Transverse colon (tissue), 4 donors: ENCODE data around the gene P2RY12. TPM values are rescaled to one million over a fixed set of nuclear protein-coding genes. Genes with fewer than 3 reads are reported as not detected.

Experiments
- DNase-seq: peaks from one replicate; pipeline ENCODE4 v3.0.0-alpha.2; 2019
- H3K27ac ChIP-seq, 4 donors: fragments of 200-600 bp; sonication (generic); 2 replicates each; pipeline ENCODE4 v1.5.1; 2016 to 2018; ENCODE audit warnings: inconsistent platforms in 4 of 4
- H3K27me3 ChIP-seq: fragments of 200-600 bp; sonication (generic); 2 replicates; pipeline ENCODE4 v1.5.1; 2017; ENCODE audit warnings: inconsistent platforms
- H3K36me3 ChIP-seq, 4 donors: fragments of 200-600 bp; sonication (generic); 2 replicates each; pipeline ENCODE4 v1.5.1; 2017 to 2019; ENCODE audit warnings: inconsistent platforms in 4 of 4
- H3K4me1 ChIP-seq, 4 donors: fragments of 200-600 bp; sonication (generic); 2 replicates each; pipeline ENCODE4 v1.5.1; 2017 to 2020; ENCODE audit warnings: inconsistent platforms in 4 of 4
- H3K4me3 ChIP-seq, 4 donors: fragments of 200-600 bp; sonication (generic); 1 replicate in 1 of 4; 2 replicates in 3 of 4; pipeline versions ENCODE4 v1.5.1 to v1.6.1; 2017 to 2019; ENCODE audit warnings: inconsistent platforms in 4 of 4
- H3K9me3 ChIP-seq, 2 donors: fragments of 200-600 bp; sonication (generic); 2 replicates each; pipeline ENCODE4 v1.5.1; 2017 to 2019; ENCODE audit warnings: inconsistent platforms in 2 of 2
- CTCF ChIP-seq, 5 experiments: fragments of 200-600 bp in 3 of 5; fragments of 450-650 bp in 2 of 5; sonication (generic) in 3 of 5; IDR thresholded peaks; 1 replicate in 2 of 5; 2 replicates in 3 of 5; pipeline ENCODE4 v1.5.1; 2016 to 2017; ENCODE audit warnings: antibody characterized with exemption in 5 of 5, inconsistent platforms in 3 of 5, mild to moderate bottlenecking in 2 of 5, moderate library complexity in 1 of 5
- EP300 ChIP-seq: sonication (generic); formaldehyde crosslinking; IDR thresholded peaks from one replicate; pipeline ENCODE4 v1.6.1; 2017; ENCODE audit warnings: antibody characterized with exemption, low read depth
- POLR2A ChIP-seq: fragments of 450-650 bp; IDR thresholded peaks from one replicate; pipeline ENCODE4 v1.6.1; 2016; ENCODE audit warnings: antibody characterized with exemption, mild to moderate bottlenecking, moderate library complexity
- POLR2AphosphoS5 ChIP-seq, 3 donors: sonication (generic); formaldehyde crosslinking; IDR thresholded peaks; one replicate each; pipeline ENCODE4 v1.6.1; 2016; ENCODE audit warnings: antibody characterized with exemption in 3 of 3
- WGBS, 2 donors: methylation state at CpG; one replicate each; pipeline ENCODE4 v1.1.5; 2018; ENCODE audit warnings: low coverage in 1 of 2; 5-methylcytosine and 5-hydroxymethylcytosine counted together
- in situ Hi-C, 4 donors: fragments of 200-750 bp; cut with MboI; loops; one replicate each; pipeline versions ENCODE4 v1.15.0 to v1.15.1; 2017; ENCODE audit warnings: low sequenced_read_pairs in 3 of 4, low pct_ligation_motif_present in 1 of 4, low pct_unique_long_range_greater_than_20kb in 1 of 4
- intact Hi-C: fragments of 100-400 bp; cut with DNase I; formaldehyde crosslinking; loops from one replicate; pipeline ENCODE4 v1.15.1; 2023; ENCODE audit warnings: low total_unique reads
- total RNA-seq, 4 donors: library from RNA; depleted of rRNA; stranded (reverse); fragments of >200 nt; gene quantifications; one replicate each; pipeline ENCODE4 v1.1.0, GENCODE V29; 2016

P2RY12 gene
- total RNA-seq, 4 donors from 2014 or later, result 1.1 to 1.4 TPM; not detected in 2

GRCh38 chr3:151318991-151319390 is 65.6 kb downstream of the P2RY12 start:
- intact Hi-C loops, result no loop called here
- DNase-seq, result no peak
- no peaks in the 10 kb centered on the region for H3K27me3 ChIP-seq
- no peak overlapping the region for H3K27ac ChIP-seq
- no peaks in the 10 kb centered on the region for H3K4me1 ChIP-seq
- no peaks in the 10 kb centered on the region for H3K36me3 ChIP-seq
- WGBS, 2 donors, result 86 to 91% methylated on average over 7 of the region's 7 CpGs
- H3K9me3 ChIP-seq, result no peaks in the 10 kb centered on the region
- no peak for TF ChIP-seq EP300
- no peak for TF ChIP-seq POLR2A
- TF ChIP-seq CTCF (IDR thresholded peaks at IDR 0.05), result no peak
- TF ChIP-seq POLR2AphosphoS5 (IDR thresholded peaks at IDR 0.05), result no peak
- H3K4me3 ChIP-seq, result no peak overlapping the region
- in situ Hi-C loops, result no loop called here

GRCh38 chr3:151318313-151318712 is 66.2 kb downstream of the P2RY12 start:
- in situ Hi-C loops, result no loop called here
- no peaks in the 10 kb centered on the region for H3K4me1 ChIP-seq
- no peak for DNase-seq
- TF ChIP-seq POLR2A, result no peak
- no peaks in the 10 kb centered on the region for H3K36me3 ChIP-seq
- H3K9me3 ChIP-seq, result no peaks in the 10 kb centered on the region
- H3K27ac ChIP-seq, result no peak overlapping the region
- no peak overlapping the region for H3K4me3 ChIP-seq
- intact Hi-C loops, result no loop called here
- no peaks in the 10 kb centered on the region for H3K27me3 ChIP-seq

GRCh38 chr3:151316267-151316991 is 68.1 kb downstream of the P2RY12 start, which contains the start of gene GPR87:
Gene GPR87, minus strand, starts transcription at chr3:151316820. Its CDS starts 16,720 bp downstream, at chr3:151300100.
- 65 to 72% methylated on average over 5 to 7 of the region's 7 CpGs for WGBS, 2 donors
- Histone ChIP-seq H3K9me3 (no peaks in the 10 kb centered on the region), H3K4me3 (no peak within 1 kb of the TSS), H3K4me1 (no peaks in the 10 kb centered on the region), H3K27me3 (no peaks in the 10 kb centered on the region), H3K36me3 (no peaks in the 10 kb centered on the region), H3K27ac (no peak within 1 kb of the TSS)
- no peak for TF ChIP-seq CTCF (IDR thresholded peaks at IDR 0.05)
- TF ChIP-seq POLR2A, result no peak
- TF ChIP-seq EP300, result no peak
- TF ChIP-seq POLR2AphosphoS5 (IDR thresholded peaks at IDR 0.05), result no peak
- intact Hi-C loops, result no loop called here
- in situ Hi-C loops, result no loop called here
- DNase-seq, result no peak

- Histone ChIP-seq H3K4me3 (no peak overlapping the region), H3K27ac (no peak overlapping the region), H3K36me3 (no peaks in the 10 kb centered on the region), H3K9me3 (no peaks in the 10 kb centered on the region), H3K4me1 (no peaks in the 10 kb centered on the region), H3K27me3 (no peaks in the 10 kb centered on the region)
- 92% methylated on average over 2 of the region's 2 CpGs for WGBS, 2 donors
- DNase-seq, result no peak
- intact Hi-C loops (no loop called here), in situ Hi-C loops (no loop called here)
- TF ChIP-seq POLR2A, result no peak
- no peak for TF ChIP-seq CTCF (IDR thresholded peaks at IDR 0.05)
- TF ChIP-seq EP300, result no peak
- no peak for TF ChIP-seq POLR2AphosphoS5 (IDR thresholded peaks at IDR 0.05)
Observed at GRCh38 chr3:151315846-151316245, 68.7 kb downstream of the P2RY12 start.

- WGBS, 2 donors, result 82 to 96% methylated on average over 2 of the region's 2 CpGs
- no peaks in the 10 kb centered on the region for H3K36me3 ChIP-seq
- no peak overlapping the region for H3K27ac ChIP-seq
- no peak overlapping the region for H3K4me3 ChIP-seq
- no peaks in the 10 kb centered on the region for H3K9me3 ChIP-seq
- intact Hi-C loops (no loop called here), in situ Hi-C loops (no loop called here)
- no peaks in the 10 kb centered on the region for H3K4me1 ChIP-seq
- no peak for DNase-seq
- TF ChIP-seq EP300 (no peak), POLR2AphosphoS5 (IDR thresholded peaks at IDR 0.05) (no peak), POLR2A (no peak), CTCF (IDR thresholded peaks at IDR 0.05) (no peak)
- no peaks in the 10 kb centered on the region for H3K27me3 ChIP-seq
Observed at GRCh38 chr3:151315136-151315535, 69.4 kb downstream of the P2RY12 start.
